ENCODE results near the gene NPAP1. TPM values are rescaled to one million over a fixed set of nuclear protein-coding genes. Genes with fewer than 3 reads are reported as not detected.
"Not testable (repeated sequence)": the region's sequence is repeated elsewhere in the genome, so short reads cannot be mapped to it uniquely, and the experiment has no call there.

The NPAP1 gene, protein sequence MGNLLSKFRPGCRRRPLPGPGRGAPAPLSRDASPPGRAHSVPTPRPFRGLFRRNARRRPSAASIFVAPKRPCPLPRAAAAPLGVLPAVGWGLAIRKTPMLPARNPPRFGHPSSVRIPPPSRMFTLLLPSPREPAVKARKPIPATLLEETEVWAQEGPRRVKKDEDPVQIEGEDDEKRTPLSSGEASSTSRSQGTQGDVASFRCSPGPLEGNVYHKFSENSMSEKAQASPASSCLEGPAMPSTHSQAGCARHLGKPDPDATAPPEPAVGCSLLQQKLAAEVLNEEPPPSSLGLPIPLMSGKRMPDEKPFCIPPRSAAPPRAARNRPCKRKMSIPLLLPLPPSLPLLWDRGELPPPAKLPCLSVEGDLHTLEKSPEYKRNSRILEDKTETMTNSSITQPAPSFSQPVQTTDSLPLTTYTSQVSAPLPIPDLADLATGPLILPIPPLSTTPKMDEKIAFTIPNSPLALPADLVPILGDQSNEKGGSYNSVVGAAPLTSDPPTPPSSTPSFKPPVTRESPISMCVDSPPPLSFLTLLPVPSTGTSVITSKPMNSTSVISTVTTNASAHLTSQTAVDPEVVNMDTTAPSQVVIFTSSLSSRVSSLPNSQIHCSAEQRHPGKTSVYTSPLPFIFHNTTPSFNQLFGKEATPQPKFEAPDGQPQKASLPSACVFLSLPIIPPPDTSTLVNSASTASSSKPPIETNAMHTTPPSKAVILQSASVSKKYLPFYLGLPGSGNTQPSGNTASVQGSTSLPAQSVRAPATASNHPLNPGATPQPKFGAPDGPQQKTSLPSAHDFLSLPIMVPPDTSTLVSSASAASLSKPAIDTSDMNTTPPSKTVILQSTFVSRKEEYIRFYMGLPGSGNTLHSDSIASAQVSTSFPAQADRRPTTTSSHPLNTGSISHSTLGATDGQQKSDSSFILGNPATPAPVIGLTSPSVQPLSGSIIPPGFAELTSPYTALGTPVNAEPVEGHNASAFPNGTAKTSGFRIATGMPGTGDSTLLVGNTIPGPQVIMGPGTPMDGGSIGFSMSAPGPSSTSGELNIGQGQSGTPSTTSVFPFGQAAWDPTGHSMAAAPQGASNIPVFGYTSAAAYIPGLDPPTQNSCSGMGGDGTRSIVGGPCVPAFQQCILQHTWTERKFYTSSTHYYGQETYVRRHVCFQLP
- total RNA-seq: not detected in 2 replicates

- no peak for DNase-seq (ENCODE audit: low read depth)
- Histone ChIP-seq H3K4me3 (ENCODE audit: low read depth, low read length) (no peak within 1 kb of the TSS), H3K27me3 (ENCODE audit: control insufficient read depth, insufficient read depth, low read length) (no peaks in the 10 kb centered on the region), H3K36me3 (ENCODE audit: control insufficient read depth, insufficient read depth, low read length) (no peaks in the 10 kb centered on the region)
- TF ChIP-seq, protein P1, sequence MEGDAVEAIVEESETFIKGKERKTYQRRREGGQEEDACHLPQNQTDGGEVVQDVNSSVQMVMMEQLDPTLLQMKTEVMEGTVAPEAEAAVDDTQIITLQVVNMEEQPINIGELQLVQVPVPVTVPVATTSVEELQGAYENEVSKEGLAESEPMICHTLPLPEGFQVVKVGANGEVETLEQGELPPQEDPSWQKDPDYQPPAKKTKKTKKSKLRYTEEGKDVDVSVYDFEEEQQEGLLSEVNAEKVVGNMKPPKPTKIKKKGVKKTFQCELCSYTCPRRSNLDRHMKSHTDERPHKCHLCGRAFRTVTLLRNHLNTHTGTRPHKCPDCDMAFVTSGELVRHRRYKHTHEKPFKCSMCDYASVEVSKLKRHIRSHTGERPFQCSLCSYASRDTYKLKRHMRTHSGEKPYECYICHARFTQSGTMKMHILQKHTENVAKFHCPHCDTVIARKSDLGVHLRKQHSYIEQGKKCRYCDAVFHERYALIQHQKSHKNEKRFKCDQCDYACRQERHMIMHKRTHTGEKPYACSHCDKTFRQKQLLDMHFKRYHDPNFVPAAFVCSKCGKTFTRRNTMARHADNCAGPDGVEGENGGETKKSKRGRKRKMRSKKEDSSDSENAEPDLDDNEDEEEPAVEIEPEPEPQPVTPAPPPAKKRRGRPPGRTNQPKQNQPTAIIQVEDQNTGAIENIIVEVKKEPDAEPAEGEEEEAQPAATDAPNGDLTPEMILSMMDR (IDR thresholded peaks at IDR 0.05; ENCODE audit: insufficient read depth, low read length, poor library complexity, severe bottlenecking): no peak
Measured at GRCh38 chr15:24675332-24676144, at the start of gene NPAP1. NPAP1 (plus strand) TSS chr15:24675775; CDS start chr15:24675868, 93 bp downstream.

DNA sequence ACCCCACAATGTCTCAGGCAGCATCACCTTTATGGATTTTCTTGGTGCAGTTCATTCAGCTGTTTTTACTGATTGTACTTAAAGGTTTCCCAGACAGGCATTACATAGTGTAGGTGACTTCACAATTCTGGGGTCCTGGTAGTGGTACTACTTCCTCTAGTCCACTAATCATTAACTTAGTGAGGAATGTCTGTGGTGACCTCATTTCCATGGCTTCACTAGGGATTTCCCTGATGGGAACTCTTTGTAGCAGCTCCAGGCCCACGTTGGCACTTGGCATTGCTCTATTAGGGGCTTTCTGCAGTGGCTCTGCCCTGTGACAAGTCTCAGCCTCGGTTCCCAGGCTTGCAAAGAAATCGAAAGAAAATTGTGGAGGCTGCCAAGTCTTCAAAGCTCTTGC, 48.1 kb upstream of the NPAP1 start:
- Histone ChIP-seq H3K27me3 (ENCODE audit: control insufficient read depth, insufficient read depth, low read length) (no peaks in the 10 kb centered on the region), H3K36me3 (ENCODE audit: control insufficient read depth, insufficient read depth, low read length) (no peaks in the 10 kb centered on the region), H3K4me3 (ENCODE audit: low read depth, low read length) (no peak overlapping the region)
- TF ChIP-seq, protein P1 (IDR thresholded peaks at IDR 0.05; ENCODE audit: insufficient read depth, low read length, poor library complexity, severe bottlenecking): no peak
- no peak for DNase-seq (ENCODE audit: low read depth)

GRCh38 chr15:24633082-24633481, 42.5 kb upstream of the NPAP1 start:
- no peaks in the 10 kb centered on the region for H3K36me3 ChIP-seq (ENCODE audit: control insufficient read depth, insufficient read depth, low read length)
- no peak overlapping the region for H3K4me3 ChIP-seq (ENCODE audit: low read depth, low read length)
- H3K27me3 ChIP-seq (ENCODE audit: control insufficient read depth, insufficient read depth, low read length): no peaks in the 10 kb centered on the region
- no peak for DNase-seq (ENCODE audit: low read depth)
- TF ChIP-seq, protein P1 (IDR thresholded peaks at IDR 0.05; ENCODE audit: insufficient read depth, low read length, poor library complexity, severe bottlenecking): no peak

GRCh38 chr15:24639412-24639811, 36.2 kb upstream of the NPAP1 start:
- H3K4me3 ChIP-seq (ENCODE audit: low read depth, low read length); H3K27me3 ChIP-seq (ENCODE audit: control insufficient read depth, insufficient read depth, low read length); H3K36me3 ChIP-seq (ENCODE audit: control insufficient read depth, insufficient read depth, low read length); DNase-seq (ENCODE audit: low read depth): not testable (repeated sequence)

DNA sequence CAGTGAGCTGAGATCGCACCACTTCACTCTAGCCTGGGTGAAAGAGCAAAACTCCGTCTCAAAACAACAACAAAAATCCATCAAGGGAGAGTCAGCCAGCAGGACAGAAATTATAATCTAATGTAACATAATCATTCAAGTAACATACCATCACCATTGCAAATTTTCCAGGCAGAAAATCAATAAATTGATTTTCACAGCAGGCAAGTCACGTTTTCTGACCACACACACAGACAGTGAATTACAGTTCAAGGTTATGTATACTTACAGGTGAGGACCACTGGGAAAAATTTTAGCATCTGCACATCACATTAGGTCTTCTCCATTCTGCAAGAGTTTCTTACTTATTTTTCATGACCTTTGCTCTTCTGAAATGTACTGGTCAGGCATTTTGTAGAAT, 29.9 kb upstream of the NPAP1 start:
- TF ChIP-seq, protein P1 (IDR thresholded peaks at IDR 0.05; ENCODE audit: insufficient read depth, low read length, poor library complexity, severe bottlenecking): no peak
- no peak for DNase-seq (ENCODE audit: low read depth)
- no peaks in the 10 kb centered on the region for H3K27me3 ChIP-seq (ENCODE audit: control insufficient read depth, insufficient read depth, low read length)
- no peaks in the 10 kb centered on the region for H3K36me3 ChIP-seq (ENCODE audit: control insufficient read depth, insufficient read depth, low read length)
- no peak overlapping the region for H3K4me3 ChIP-seq (ENCODE audit: low read depth, low read length)

All from kidney epithelial cell (primary cell).